ENCODE data around the gene CTNNA3.

CTNNA3 gene

GRCh38 chr10:67308912-67309311 is 387.1 kb downstream of the CTNNA3 start:
- no peak for DNase-seq

GRCh38 chr10:67306588-67307205 is 389.3 kb downstream of the CTNNA3 start:
- DNase-seq = no peak

DNA sequence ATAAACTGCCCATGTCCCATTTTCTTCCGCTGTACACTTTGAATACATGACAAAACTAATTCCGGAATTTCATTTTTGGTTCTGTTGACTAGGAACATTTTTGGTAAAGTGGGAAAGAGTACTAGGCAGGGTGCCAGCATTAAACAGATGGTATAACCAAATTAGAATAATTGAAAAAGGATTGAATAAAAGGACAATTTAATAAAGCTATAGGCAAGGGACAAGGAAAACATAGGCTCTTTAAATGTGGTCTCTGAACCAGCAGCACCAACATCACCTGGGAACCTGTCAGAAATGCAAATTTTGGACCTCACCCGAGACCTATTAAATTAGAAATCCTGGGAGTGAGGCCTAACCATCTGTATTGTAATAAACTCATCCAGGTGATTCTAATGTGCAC is 393.3 kb downstream of the CTNNA3 start:
- no peak for DNase-seq

- no peak for DNase-seq
These were observed 396.2 kb downstream of the CTNNA3 start for GRCh38 chr10:67299761-67300160.

GRCh38 chr10:67297637-67298181 is 398.3 kb downstream of the CTNNA3 start:
- DNase-seq = no peak

DNA sequence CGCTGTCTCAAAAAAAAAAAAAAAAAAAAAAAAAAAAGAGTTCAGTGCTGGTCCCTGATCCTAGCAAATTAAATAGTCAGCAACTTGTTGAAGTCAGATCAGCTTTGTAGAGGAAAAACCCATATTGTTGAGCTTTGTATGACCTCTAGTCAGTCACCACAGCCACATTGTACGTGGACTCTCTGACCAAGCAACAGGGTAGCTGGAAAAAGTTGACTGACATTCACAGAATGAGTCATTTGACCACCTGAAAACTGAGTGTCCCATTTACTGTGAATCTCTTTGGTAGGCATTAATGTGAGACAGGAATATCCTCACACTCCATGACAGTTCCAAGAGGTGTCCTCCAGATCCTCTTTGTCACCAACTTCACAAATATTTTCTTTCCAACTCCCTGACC is 399.1 kb downstream of the CTNNA3 start:
- no peak for DNase-seq

DNA sequence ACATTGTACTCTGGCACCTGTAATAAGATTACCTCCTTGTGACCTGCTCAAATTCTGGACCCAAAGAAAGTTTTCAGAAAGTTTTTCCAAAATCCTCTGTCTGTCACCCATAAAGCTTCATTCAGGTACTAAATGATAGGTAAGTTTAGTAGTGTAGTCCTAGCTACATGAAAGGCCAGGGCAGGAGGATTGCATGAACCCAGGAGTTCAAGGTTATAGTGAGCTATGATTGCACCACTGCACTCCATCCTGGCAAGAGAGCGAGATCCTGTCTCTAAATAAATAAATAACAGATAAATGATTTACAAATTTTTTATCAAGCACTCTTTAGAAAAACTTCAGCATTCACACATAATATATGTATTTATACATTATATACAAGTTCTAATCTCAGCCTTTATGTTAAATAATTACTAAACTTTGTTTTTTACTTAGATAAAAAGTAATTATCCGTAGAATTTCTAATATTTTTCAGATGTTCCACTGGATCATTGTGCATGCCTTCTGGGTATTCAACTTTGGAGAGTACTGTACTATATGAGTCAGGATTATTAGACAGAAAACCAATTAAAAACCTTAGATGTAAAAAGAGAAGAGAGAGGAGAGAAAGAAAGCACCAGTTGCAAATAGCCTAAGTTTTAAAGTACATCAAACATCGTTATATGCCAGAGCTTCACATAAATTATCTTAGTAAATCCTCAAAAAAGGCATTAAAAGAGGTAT is 407.1 kb downstream of the CTNNA3 start:
- DNase-seq = no peak

DNA sequence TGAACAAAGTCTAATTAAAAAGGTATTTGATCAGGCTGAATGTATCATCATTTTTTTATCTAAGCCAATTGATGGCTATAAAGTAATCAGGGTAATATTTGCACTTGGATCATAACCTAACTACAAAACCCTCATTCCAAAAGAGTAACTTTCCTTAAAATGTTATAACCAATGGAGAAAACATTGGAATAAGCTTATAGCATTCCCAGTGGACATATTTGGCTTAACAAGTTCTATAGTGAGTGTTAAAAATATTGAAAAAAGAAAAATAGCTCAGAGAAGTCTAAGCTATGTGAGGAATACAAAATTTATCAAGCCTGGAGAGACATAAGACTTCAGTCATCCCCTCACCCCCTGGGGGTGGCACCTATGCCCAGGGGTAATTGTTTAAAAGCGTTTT is 411.4 kb downstream of the CTNNA3 start:
- no peak for DNase-seq

DNA sequence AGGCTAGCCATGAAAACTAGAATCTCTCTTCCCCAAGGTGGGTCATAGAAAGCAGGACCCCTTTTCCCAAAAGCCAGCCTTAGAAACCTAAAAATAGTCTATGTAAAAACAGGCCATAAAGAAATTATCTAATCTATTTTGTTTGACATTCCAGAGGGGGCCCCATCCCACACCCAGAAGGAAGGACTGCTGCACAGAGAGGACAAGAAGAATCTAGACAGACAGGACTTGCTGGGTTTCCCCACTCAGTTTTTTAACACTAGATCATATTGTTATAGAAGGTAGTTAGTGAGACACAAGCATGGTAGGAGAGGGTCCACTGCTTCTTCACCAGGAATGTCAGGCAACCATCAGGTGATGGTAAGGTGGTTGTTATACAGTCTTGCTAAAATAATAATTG is 413.1 kb downstream of the CTNNA3 start:
- DNase-seq = no peak

DNA sequence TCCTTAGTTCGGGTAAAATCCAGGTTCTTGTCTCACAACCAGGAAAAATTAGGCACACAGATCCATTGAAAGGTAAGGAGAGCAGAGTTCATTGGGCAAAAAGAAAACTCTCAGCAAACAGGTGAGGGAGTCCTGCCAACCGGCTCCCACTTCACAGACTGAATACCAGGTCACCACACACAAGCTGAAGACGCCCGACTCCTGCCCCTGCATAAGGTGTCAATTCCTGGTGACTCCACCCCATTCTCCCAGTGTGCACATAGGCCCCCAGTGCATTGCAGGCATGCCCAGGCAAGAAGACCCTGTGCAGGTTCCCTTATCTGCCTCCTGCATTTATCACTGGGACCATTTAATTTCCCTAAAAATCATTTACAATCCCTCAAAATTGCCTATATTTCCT is 415.6 kb downstream of the CTNNA3 start:
- DNase-seq = no peak

DNA sequence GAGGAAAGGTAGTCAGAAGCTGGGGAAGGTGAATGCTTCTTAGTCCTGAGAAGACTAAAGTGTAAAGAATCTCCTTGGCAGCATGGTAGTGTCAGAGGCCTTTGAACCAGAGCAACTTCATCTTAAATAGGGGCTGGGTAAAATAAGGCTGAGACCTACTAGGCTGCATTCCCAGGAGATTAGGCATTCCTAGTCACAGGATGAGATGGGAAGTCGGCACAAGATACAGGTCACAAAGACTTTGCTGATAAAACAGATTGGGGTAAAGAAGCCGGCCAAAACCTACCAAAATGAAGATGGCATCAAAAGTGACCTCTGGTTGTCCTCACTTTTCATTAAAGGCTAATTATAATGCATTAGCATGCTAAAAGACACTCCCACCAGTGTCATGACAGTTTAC is 418.6 kb downstream of the CTNNA3 start:
- no peak for DNase-seq

DNA sequence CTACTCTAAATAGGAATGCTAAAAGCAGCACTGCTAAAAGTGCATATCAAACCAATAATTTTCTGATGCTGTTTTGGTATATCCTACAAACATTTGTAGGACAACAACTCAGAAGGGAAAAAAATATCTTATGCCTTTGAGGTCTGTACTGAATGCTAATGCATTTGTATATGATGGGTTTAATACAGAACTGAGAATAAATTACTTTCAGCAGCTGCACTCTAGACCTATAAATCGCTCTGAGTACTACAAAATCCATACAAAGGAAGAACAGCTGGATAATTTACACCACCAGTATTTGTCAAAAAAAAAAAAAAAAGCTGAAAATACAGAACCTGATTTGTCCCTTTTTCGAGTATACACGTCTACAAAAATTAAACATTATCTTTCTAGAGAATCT is 426.2 kb downstream of the CTNNA3 start:
- DNase-seq = no peak

- no peak for DNase-seq
These were observed 427.8 kb downstream of the CTNNA3 start for GRCh38 chr10:67268146-67268545.

DNA sequence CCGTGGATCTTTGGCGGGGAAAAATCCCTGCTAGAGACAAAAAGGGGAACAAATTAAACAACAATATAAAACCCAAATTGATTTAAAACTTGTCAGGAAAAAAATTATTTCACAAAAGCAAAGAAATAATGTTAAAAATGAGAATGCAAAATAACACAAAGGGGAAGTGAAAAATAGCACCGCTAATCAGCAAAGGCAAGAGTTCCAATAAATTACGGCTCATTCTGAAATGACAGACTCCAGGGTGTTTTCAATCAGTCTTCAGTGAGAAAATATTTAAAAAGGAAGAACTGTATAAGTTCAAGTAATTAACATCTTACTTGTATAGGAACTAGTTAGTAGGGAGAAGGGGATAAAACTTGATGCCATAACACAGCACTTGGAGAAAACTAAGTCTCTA is 433.3 kb downstream of the CTNNA3 start:
- no peak for DNase-seq

GRCh38 chr10:67261300-67261797 is 434.6 kb downstream of the CTNNA3 start:
- no peak for DNase-seq

DNA sequence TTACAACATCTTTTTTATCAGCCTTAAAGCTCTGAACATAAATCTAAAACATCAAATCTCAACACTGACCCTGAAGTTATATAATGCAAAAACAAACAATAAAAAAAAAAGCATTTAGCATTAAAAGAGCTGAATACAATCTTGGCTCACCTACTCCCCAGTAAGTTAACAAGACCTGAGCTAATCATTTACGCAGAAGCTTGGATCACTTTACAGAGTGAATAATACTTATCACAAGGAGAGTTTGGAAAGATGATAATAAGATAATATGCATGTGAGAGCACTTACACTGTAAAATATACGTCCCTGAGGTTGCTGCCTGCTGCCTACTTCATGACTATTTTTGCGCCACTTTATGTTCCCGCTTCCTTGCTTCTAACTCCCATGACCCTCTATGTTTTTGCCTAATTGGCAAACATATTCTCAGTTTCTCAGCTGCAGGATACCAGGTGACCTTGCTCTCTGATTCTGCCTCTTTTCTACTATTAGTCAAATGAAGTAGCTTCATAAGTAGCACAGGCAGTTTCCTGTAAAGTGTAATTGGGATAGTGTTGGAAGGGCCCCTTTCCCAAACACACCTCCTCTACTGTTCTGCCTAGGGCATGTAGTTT is 436.6 kb downstream of the CTNNA3 start:
- DNase-seq = no peak

- DNase-seq = no peak
These were observed 438.4 kb downstream of the CTNNA3 start for GRCh38 chr10:67257427-67258144.

GRCh38 chr10:67257018-67257417 is 439.0 kb downstream of the CTNNA3 start:
- no peak for DNase-seq

GRCh38 chr10:67250686-67251085 is 445.3 kb downstream of the CTNNA3 start:
- DNase-seq = no peak

- no peak for DNase-seq
These were observed 449.9 kb downstream of the CTNNA3 start for GRCh38 chr10:67246066-67246555.

DNA sequence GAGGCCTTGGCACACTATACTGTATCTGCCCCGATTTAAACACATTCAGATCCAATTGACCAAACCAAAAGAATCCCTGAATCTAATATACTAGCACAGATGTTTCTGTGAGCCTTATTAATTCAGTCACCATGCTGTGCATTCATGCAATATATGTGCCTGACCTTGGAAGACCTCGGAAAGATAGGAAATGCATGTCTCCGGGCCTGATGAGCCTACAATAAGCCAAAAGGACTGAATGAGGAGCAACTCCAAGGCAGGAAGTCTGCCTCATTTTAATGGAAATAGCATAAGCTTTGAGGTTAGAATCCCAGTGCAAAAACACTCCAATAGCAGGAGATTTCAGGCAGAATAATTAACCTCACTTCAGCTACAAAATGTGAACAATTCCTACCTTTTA is 453.5 kb downstream of the CTNNA3 start:
- DNase-seq = no peak

DNA sequence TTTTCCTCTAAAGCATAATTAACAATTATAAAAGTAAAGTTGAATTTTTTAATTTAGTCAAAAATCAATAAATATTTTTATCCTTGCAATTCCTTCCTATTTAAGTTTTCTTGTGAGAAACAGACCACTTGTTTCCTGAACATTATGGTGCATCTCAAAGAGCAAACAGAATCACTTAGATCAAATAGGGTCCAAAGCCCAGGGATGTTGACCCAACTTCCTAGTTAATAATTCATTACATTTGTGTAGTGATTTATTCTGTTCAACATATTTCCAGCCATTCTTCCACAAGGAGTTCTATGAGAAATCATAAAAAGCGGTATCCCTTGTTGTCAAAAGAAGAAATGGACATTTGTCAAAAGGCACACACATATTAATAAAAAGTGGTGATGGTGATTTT is 454.5 kb downstream of the CTNNA3 start:
- DNase-seq = no peak

GRCh38 chr10:67239864-67240497 is 456.0 kb downstream of the CTNNA3 start:
- DNase-seq = no peak
